SH-SY5Y (cell line): ENCODE results near the gene CCDC88B.

Experiments used
- GATA2 ChIP-seq: IDR thresholded peaks from 2 replicates; pipeline ENCODE4 v1.6.1; 2011; ENCODE audit warnings: mild to moderate bottlenecking, low read depth, low read length
- GATA3 ChIP-seq: IDR thresholded peaks from 2 replicates; pipeline ENCODE4 v1.6.1; 2011; ENCODE audit warnings: low read depth, mild to moderate bottlenecking, low read length, moderate library complexity

- TF ChIP-seq GATA3 (no peak), GATA2 (no peak)
These were observed 40.1 kb downstream of the CCDC88B start for GRCh38 chr11:64379817-64380709.
